Upper lobe of left lung (tissue), 4 donors: ENCODE data around the gene OR10H2.

Experiments
- CTCF ChIP-seq, 6 experiments: fragments of 450-650 bp in 4 of 6; fragments of 200-600 bp in 2 of 6; sonication (generic) in 2 of 6; IDR thresholded peaks; one replicate each; pipeline ENCODE4 v1.5.1; 2016 to 2019; ENCODE audit warnings: antibody characterized with exemption in 6 of 6
- POLR2A ChIP-seq, 4 donors: fragments of 450-650 bp; IDR thresholded peaks; one replicate each; pipeline ENCODE4 v1.5.1; 2016 to 2017; ENCODE audit warnings: antibody characterized with exemption in 4 of 4, mild to moderate bottlenecking in 2 of 4
- POLR2AphosphoS5 ChIP-seq, 2 donors: sonication (generic); formaldehyde crosslinking; IDR thresholded peaks; one replicate each; pipeline ENCODE4 v1.5.1; 2017; ENCODE audit warnings: antibody characterized with exemption in 2 of 2

DNA sequence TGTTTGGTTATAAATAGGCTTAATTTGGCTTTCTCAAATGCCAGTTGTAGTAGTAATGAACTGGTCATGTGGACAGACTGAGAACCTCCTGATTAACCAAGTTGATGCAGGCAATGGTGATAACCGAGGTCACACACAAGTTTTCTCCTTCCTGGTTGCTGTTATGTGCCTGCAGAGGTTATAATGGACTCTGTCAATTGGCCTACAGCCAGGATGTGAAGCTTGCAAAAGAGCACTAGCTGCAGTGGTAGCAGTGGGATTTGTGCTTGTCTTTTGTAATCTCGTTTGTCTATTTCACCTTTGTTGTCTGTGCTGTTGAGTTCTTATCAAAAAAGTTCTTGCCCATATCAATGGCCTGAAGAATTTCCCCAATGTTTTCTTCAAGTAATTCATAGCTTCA, 30.6 kb downstream of the OR10H2 start:
- no peak for TF ChIP-seq CTCF (IDR thresholded peaks at IDR 0.05)
- TF ChIP-seq POLR2A (IDR thresholded peaks at IDR 0.05): no peak
- no peak for TF ChIP-seq POLR2AphosphoS5 (IDR thresholded peaks at IDR 0.05)
